ENCODE results near the gene PLIN3. TPM values are rescaled to one million over a fixed set of nuclear protein-coding genes. Genes with fewer than 3 reads are reported as not detected.
A peak's percentile ranks its signal among the peaks of the same experiment; 100 is the strongest.

PLIN3 gene
- total RNA-seq, 2 donors from 2014 or later = 18.4 to 28.0 TPM

GRCh38 chr19:4816950-4817278 lies 50.6 kb downstream of the PLIN3 start:
- Histone ChIP-seq H3K36me3 (replicated peaks in 1 of 2; ENCODE audit: insufficient read depth in 1 of 2, low read depth in 2 of 2) (peaks cover 3 to 6% of the 10 kb centered on the region in 2 donors), H3K4me3 (no peak overlapping the region), H3K4me1 (peaks cover 9% of the 10 kb centered on the region), H3K27ac (no peak overlapping the region), H3K27me3 (no peaks in the 10 kb centered on the region), H3K9me3 (no peaks in the 10 kb centered on the region)
- WGBS, 2 donors = 92 to 96% methylated on average over 14 to 16 of the region's 16 CpGs
- DNase-seq (no peak), ATAC-seq (no peak)
- TF ChIP-seq CTCF (IDR thresholded peaks at IDR 0.05) (no peak), POLR2A (IDR thresholded peaks at IDR 0.05) (no peak)
- intact Hi-C loops (cut with DNase I) = loop anchor here (5.0 kb wide), 1 partner anchor 40 kb away; no protein-coding TSS in a partner anchor

GRCh38 chr19:4816202-4816949 lies 51.1 kb downstream of the PLIN3 start:
- Histone ChIP-seq H3K4me3 (no peak overlapping the region), H3K4me1 (peaks cover 9% of the 10 kb centered on the region), H3K9me3 (no peaks in the 10 kb centered on the region), H3K27ac (peak overlapping the region in 2 of 4 donors; percentile 14 to 50), H3K36me3 (replicated peaks in 1 of 2; ENCODE audit: insufficient read depth in 1 of 2, low read depth in 2 of 2) (peaks cover 3 to 6% of the 10 kb centered on the region in 2 donors), H3K27me3 (no peaks in the 10 kb centered on the region)
- TF ChIP-seq POLR2A (IDR thresholded peaks at IDR 0.05) (no peak), CTCF (IDR thresholded peaks at IDR 0.05) (no peak)
- ATAC-seq (no peak), DNase-seq (no peak)
- 87 to 91% methylated on average over 3 to 31 of the region's 35 CpGs for WGBS, 2 donors
- intact Hi-C loops (cut with DNase I) = loop anchor here (5.0 kb wide), 1 partner anchor 41 kb away; no protein-coding TSS in a partner anchor

GRCh38 chr19:4815426-4816201 lies 51.9 kb downstream of the PLIN3 start:
- peak overlapping the region in 2 of 4 donors; percentile 14 to 50 for H3K27ac ChIP-seq

More at GRCh38 chr19:4815426-4816201, 51.9 kb downstream of the PLIN3 start:
- TF ChIP-seq CTCF (IDR thresholded peaks at IDR 0.05) (no peak), POLR2A (IDR thresholded peaks at IDR 0.05) (no peak)
- DNase-seq (peak; percentile 89 to 94 (median 91)), ATAC-seq (peak; percentile 94)
- Histone ChIP-seq H3K27me3 (no peaks in the 10 kb centered on the region), H3K9me3 (no peaks in the 10 kb centered on the region), H3K36me3 (replicated peaks in 1 of 2; ENCODE audit: insufficient read depth in 1 of 2, low read depth in 2 of 2) (peaks cover 3 to 6% of the 10 kb centered on the region in 2 donors), H3K4me3 (no peak overlapping the region), H3K4me1 (peaks cover 9% of the 10 kb centered on the region)
- WGBS, 2 donors = 30 to 35% methylated on average over 22 to 28 of the region's 28 CpGs
- intact Hi-C loops (cut with DNase I) = loop anchor here (5.0 kb wide), 1 partner anchor 42 kb away; no protein-coding TSS in a partner anchor
